GM12878 (cell line): Measurements from ENCODE around the gene OLR1.

Experiments
- EZH2 ChIP-seq: IDR thresholded peaks from 2 replicates; pipeline ENCODE4 v1.6.1; 2012; ENCODE audit warnings: low read depth, mild to moderate bottlenecking, control low read depth, inconsistent platforms, low read length, borderline replicate concordance; ENCODE audit not compliant: control insufficient read depth
- FOXM1 ChIP-seq: IDR thresholded peaks from 2 replicates; pipeline ENCODE4 v1.6.1; 2012; ENCODE audit warnings: low read depth, mild to moderate bottlenecking, inconsistent platforms, low read length, moderate library complexity
- MXI1 ChIP-seq: fragments of 150-350 bp; IDR thresholded peaks from 2 replicates; pipeline ENCODE4 v1.6.1; 2011; ENCODE audit warnings: low read depth, mild to moderate bottlenecking, inconsistent platforms, low read length, improper control_type of control experiment
- POLR2A ChIP-seq: IDR thresholded peaks from 2 replicates; pipeline ENCODE4 v1.6.1; 2011; ENCODE audit warnings: low read depth, mild to moderate bottlenecking, low read length
- REST ChIP-seq: IDR thresholded peaks from 2 replicates; pipeline ENCODE4 v1.6.1; 2012; ENCODE audit warnings: mild to moderate bottlenecking, low read depth, low read length
- STAT1 ChIP-seq: fragments of 450-650 bp; conservative IDR thresholded peaks from 2 replicates; pipeline ENCODE4 v1.6.1; 2014; ENCODE audit warnings: antibody characterized with exemption, mild to moderate bottlenecking
- TAF1 ChIP-seq: IDR thresholded peaks from 2 replicates; pipeline ENCODE4 v1.6.1; 2011; ENCODE audit warnings: mild to moderate bottlenecking, low read depth, low read length, borderline replicate concordance
- TF ChIP-seq, protein P1 (sequence below), 3 experiments: IDR thresholded peaks in 2 of 3; conservative IDR thresholded peaks in 1 of 3; 2 replicates each; pipeline ENCODE4 v1.5.1; 2011; ENCODE audit warnings: low read depth in 3 of 3, low read length in 3 of 3, mild to moderate bottlenecking in 3 of 3, control low read depth in 2 of 3, moderate library complexity in 2 of 3, inconsistent platforms in 1 of 3, mixed read lengths in 1 of 3; ENCODE audit not compliant: control insufficient read depth in 2 of 3, insufficient read depth in 1 of 3; ENCODE audit errors: extremely low read depth in 1 of 3
- TF ChIP-seq, protein P2 (sequence below): IDR thresholded peaks from 2 replicates; pipeline ENCODE4 v1.6.1; 2012; ENCODE audit warnings: low read depth, low read length, improper control_type of control experiment

DNA sequence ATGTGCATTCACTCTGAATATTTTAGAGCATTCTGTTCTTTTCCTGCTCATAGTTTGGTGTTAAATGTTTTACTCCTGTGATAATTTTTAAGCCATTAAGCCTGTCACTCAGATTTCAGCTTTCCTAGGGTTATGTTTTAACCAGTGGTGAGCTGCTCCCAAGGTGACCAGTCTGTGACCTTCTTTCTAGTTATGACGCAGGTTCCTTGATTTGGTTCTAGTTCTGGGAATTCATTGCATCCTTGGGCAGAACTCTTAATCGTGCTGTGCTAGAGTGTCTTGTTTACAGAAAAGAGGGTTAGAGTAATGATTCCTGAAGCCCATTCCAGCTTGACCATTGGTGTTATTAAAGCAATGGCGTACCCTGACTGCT, 42.9 kb upstream of the OLR1 start:
- TF ChIP-seq, protein P1, sequence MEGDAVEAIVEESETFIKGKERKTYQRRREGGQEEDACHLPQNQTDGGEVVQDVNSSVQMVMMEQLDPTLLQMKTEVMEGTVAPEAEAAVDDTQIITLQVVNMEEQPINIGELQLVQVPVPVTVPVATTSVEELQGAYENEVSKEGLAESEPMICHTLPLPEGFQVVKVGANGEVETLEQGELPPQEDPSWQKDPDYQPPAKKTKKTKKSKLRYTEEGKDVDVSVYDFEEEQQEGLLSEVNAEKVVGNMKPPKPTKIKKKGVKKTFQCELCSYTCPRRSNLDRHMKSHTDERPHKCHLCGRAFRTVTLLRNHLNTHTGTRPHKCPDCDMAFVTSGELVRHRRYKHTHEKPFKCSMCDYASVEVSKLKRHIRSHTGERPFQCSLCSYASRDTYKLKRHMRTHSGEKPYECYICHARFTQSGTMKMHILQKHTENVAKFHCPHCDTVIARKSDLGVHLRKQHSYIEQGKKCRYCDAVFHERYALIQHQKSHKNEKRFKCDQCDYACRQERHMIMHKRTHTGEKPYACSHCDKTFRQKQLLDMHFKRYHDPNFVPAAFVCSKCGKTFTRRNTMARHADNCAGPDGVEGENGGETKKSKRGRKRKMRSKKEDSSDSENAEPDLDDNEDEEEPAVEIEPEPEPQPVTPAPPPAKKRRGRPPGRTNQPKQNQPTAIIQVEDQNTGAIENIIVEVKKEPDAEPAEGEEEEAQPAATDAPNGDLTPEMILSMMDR (IDR thresholded peaks at IDR 0.05 in 2 of 3, conservative IDR thresholded peaks at IDR 0.05 in 1 of 3; ENCODE audit: control insufficient read depth in 2 of 3, extremely low read depth in 1 of 3, insufficient read depth in 1 of 3, low read depth in 3 of 3, low read length in 3 of 3), result no peak
- TF ChIP-seq, protein P2, sequence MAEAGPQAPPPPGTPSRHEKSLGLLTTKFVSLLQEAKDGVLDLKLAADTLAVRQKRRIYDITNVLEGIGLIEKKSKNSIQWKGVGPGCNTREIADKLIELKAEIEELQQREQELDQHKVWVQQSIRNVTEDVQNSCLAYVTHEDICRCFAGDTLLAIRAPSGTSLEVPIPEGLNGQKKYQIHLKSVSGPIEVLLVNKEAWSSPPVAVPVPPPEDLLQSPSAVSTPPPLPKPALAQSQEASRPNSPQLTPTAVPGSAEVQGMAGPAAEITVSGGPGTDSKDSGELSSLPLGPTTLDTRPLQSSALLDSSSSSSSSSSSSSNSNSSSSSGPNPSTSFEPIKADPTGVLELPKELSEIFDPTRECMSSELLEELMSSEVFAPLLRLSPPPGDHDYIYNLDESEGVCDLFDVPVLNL, result no peak
- TF ChIP-seq POLR2A (no peak), FOXM1 (no peak), MXI1 (no peak), STAT1 (no peak), EZH2 (no peak), TAF1 (no peak), REST (no peak)
